Omental fat pad (tissue), 4 donors: ENCODE data around the gene TFF2. TPM values are rescaled to one million over a fixed set of nuclear protein-coding genes. Genes with fewer than 3 reads are reported as not detected.
A peak's percentile ranks its signal among the peaks of the same experiment; 100 is the strongest.

Source experiments
- ATAC-seq: fragments of 150-250 bp; one replicate; pipeline ENCODE4 v1.9.1; 2016; ENCODE audit warnings: mild to moderate bottlenecking, moderate library complexity; ENCODE audit not compliant: low FRiP score
- DNase-seq: peaks from one replicate; pipeline ENCODE4 v3.0.0-alpha.2; 2019; ENCODE audit warnings: low spot score
- total RNA-seq, 4 donors: library from RNA; depleted of rRNA; stranded (reverse); fragments of >200 nt; gene quantifications; one replicate each; pipeline ENCODE4 v1.1.0, GENCODE V29; 2016
- TF ChIP-seq, protein P1 (sequence below), 3 donors: fragments of 450-650 bp; IDR thresholded peaks; one replicate each; pipeline ENCODE4 v1.5.1; 2016 to 2017; ENCODE audit warnings: antibody characterized with exemption in 3 of 3, mild to moderate bottlenecking in 3 of 3, moderate library complexity in 2 of 3

The TFF2 gene
- total RNA-seq, 4 donors from 2014 or later = not detected

DNA sequence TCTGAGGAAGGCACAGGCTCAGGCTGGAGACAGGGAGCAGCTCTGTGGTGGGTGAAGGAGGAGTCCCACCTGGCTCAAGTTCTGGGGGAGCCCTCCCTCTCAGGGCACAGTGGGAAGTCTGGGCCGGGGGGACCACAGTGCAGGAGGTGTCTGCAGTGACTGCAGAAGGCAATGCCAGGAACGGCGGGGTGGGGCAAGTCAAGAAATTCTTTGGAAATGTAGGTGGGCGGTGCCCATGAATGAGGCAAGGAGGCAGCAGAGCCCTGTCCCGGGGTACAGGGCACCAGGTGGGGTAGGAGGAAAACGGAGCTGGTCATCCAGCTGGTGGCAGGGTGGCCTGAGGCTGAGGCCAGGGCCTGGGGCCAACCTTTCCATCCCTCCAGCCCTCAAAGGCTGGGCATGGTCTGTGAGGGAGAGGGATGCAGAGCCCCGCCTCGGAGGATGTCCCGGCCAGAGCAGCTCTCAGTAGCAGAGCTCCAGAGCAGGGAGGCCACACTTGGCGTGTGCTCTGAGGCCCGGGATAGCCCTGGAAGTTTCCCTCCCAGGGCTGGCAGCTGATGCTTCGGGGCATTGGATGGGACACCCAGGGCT lies 40.3 kb downstream of the TFF2 start:
- ATAC-seq (no peak), DNase-seq (no peak)
- TF ChIP-seq, protein P1, sequence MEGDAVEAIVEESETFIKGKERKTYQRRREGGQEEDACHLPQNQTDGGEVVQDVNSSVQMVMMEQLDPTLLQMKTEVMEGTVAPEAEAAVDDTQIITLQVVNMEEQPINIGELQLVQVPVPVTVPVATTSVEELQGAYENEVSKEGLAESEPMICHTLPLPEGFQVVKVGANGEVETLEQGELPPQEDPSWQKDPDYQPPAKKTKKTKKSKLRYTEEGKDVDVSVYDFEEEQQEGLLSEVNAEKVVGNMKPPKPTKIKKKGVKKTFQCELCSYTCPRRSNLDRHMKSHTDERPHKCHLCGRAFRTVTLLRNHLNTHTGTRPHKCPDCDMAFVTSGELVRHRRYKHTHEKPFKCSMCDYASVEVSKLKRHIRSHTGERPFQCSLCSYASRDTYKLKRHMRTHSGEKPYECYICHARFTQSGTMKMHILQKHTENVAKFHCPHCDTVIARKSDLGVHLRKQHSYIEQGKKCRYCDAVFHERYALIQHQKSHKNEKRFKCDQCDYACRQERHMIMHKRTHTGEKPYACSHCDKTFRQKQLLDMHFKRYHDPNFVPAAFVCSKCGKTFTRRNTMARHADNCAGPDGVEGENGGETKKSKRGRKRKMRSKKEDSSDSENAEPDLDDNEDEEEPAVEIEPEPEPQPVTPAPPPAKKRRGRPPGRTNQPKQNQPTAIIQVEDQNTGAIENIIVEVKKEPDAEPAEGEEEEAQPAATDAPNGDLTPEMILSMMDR (IDR thresholded peaks at IDR 0.05) = no peak

DNA sequence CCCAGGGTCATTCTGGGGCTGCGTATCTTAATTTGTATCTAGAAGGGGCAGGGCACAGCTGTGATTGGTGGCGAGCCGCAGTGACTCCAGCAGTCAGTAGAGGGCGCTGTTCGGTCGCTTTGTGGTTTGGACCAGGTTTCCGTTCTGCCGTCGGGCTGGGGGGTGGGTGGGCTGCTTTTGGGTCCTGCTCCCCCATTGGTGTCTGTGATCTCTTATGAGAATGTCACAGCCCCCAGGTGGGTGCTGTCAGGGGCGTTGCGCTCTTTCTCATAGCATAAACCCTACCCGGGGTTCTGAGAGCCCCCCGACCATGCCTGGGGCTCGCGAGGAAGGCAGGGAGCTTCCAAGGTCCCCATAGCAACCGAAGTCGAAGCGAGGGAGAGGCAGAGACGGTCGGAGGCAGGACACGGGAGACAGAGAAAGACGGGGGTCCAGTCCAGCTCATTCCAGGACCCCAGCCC lies 41.0 kb downstream of the TFF2 start:
- TF ChIP-seq, protein P1 (IDR thresholded peaks at IDR 0.05) = no peak
- no peak for ATAC-seq
- DNase-seq = peak; percentile 62

DNA sequence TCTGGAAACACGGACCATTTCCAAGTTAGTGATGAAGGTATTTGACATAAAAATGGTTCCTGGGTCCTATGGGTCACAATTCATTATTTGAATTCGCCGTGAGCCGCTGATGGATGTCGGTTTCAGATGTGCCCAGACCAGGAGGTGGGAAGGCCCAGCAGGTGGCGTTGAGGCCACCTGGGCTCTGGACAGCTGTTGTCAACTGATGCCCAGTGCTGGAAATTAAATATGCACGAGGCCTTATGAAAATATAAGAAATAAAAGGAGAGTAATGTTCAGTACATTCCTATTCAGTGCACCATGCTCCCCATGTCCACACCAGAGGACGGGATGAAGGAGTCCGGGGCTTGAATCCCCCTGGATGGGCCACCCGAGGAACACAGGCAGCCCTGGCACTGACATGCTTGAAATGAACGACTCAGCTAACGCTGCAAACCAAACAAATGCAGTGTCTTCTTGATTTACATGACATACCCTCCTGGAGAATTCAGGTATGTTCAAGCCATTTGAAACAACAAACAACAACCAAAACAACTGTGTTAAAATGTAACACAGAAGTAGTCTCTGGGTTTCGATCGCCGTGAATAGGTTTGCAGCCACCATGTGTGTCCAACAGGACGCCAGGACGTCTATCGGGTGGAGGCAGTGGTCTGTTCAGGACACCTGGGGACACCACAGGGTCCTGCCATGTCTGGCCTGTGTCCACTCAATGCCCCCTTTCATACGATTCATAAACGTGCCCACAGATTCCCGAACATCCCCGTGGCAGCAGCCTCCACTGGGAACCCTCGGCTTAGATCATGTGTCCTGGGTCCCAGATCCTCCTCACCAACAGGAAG lies 41.7 kb downstream of the TFF2 start:
- DNase-seq (no peak), ATAC-seq (no peak)
- TF ChIP-seq, protein P1 (IDR thresholded peaks at IDR 0.05) = no peak

DNA sequence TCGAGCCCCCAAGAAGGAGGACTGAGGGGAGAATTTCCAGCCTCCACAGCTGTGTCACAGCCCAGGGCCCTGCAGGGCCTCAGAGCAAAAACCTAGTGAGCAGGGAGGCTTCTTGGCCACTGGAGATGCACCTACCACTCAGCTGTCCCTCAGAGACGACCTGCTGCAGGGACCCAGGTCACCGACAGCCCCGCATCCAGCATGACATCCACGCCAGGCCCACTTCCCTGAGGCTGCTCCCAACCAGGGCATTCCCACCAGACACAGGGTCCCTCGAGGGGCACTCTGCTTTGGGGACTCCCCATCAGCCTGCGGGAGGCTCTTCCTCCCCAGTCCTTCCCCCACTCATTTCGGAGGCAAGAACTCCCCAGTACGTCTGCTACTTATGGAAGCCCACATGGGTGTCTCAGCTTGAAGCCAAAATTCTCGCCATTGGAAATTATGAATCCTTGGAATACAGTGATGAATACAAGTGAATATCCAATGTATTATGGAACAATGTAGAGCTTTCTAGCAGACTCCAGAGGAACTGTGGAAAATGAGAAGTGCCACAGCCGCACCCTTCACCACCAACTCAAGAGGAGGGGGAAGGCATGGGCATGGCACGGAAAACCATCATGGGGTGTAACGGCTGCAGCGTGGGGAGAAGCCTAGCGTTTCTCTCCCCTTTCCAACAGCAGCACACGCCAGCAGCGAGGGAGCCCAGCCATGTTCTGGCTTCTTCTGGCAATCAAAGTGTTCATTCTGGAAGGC lies 42.5 kb downstream of the TFF2 start:
- ATAC-seq (no peak), DNase-seq (no peak)
- TF ChIP-seq, protein P1 (IDR thresholded peaks at IDR 0.05) = no peak

DNA sequence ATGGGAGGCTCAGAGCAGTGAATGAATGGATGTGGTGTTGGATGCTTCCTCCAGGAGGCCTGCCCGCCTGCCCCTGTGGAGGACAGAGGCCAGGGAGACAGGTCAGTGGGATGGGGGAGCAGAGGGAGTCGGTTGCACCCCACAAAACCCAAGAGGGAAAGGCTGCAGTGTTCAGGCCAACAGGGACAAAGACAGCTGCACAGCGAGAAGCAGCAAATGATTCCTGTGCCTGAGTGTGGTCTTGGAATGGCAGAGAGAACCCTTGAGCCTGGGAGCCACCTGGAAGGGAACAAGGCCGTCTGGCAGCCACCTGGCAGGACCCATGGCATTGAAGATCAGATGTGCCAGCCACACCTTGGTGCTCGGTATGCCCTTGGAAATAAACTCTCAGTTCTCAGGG lies 43.7 kb downstream of the TFF2 start:
- ATAC-seq (no peak), DNase-seq (no peak)
- TF ChIP-seq, protein P1 (IDR thresholded peaks at IDR 0.05) = no peak

DNA sequence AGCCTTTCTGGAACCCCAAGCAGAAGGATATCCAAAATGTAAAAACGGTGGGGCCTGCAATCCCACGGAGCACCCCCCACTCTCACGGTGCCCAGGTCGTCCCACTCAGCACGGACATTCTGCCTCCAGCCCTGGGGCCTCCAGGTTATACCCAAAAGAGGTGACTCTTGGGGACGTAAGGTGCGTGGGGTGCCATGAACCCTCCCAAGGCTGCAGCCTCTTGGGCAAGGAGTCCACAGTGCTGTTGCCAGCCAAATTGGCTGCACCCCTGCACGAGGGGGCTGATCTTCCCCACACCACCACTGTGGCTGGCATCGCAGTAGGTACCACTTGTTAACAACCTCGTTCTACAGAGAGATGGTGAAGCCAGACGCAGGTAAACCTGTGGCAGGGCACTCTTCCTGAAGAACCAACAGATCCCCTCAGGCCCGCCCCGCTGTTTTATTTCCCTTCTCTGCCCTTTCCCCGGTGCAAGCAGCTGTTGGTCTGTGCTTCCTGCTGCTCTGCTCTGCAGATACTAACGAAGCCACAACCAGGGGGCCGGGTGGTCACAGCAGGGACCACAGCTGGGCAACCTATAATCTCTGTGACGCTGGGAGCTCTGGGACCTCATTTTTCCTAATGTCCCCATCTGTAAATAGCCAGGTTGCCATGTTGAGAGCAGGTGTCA lies 44.3 kb downstream of the TFF2 start:
- ATAC-seq (no peak), DNase-seq (no peak)
- TF ChIP-seq, protein P1 (IDR thresholded peaks at IDR 0.05) = no peak
